Activated T-helper 17 cell treated with anti-CD3 and anti-CD28 coated beads, Interleukin-2, amount 50 U/mL, for 72 hours (primary cell): Measurements from ENCODE around the gene COG7. TPM values are rescaled to one million over a fixed set of nuclear protein-coding genes. Genes with fewer than 3 reads are reported as not detected.
"Not testable (repeated sequence)": the region's sequence is repeated elsewhere in the genome, so short reads cannot be mapped to it uniquely, and the experiment has no call there.

ENCODE experiments used
- ATAC-seq: fragments of 150-1000 bp; cut with Tn5 transposase; replicated peaks from 2 replicates; pipeline ENCODE4 v1.10.0; 2021; ENCODE audit warnings: mild to moderate bottlenecking, moderate library complexity
- H3K27ac Mint-ChIP-seq: one replicate; pipeline ENCODE4 v1.8.0; 2022; ENCODE audit warnings: mixed read lengths
- H3K27me3 Mint-ChIP-seq: one replicate; pipeline ENCODE4 v1.8.0; 2022; ENCODE audit warnings: mixed read lengths
- H3K36me3 Mint-ChIP-seq: one replicate; pipeline ENCODE4 v1.8.0; 2022; ENCODE audit warnings: low read depth, mild to moderate bottlenecking, mixed read lengths
- H3K4me1 Mint-ChIP-seq: one replicate; pipeline ENCODE4 v1.8.0; 2022; ENCODE audit warnings: mixed read lengths
- H3K4me3 Mint-ChIP-seq: one replicate; pipeline ENCODE4 v1.8.0; 2022; ENCODE audit warnings: mild to moderate bottlenecking, mixed read lengths
- H3K9me3 Mint-ChIP-seq: one replicate; pipeline ENCODE4 v1.8.0; 2022; ENCODE audit warnings: mixed read lengths
- total RNA-seq, 2 donors: library from RNA; stranded (reverse); gene quantifications; one replicate each; pipeline ENCODE4 v1.2.3, GENCODE V29; 2022

Gene COG7
- total RNA-seq, 2 donors from 2014 or later = 21.2 to 29.4 TPM

DNA sequence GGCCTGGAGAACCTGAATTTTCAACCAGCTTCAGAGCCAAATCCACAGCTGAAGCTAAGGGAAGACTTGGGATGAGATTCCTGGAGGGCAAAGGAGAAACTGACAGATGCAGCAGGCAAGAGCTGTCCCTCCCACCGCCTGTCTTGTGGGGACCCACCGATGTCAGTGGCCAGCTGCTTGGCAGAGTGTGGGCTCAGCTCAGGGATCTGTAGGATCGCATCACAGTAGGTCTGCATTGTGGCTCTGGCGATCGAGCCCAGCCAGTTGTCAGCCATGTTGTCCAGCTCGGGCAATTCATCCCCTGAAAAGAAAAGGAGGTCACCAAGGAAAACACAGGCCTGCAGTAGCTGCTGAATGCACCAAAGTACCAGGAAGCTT lies 60.8 kb downstream of the COG7 start:
- no peaks in the 10 kb centered on the region for H3K27me3 Mint-ChIP-seq
- H3K27ac Mint-ChIP-seq = no peak overlapping the region
- H3K4me3 Mint-ChIP-seq = no peak overlapping the region
- peaks cover 75% of the 10 kb centered on the region for H3K36me3 Mint-ChIP-seq
- H3K4me1 Mint-ChIP-seq = no peaks in the 10 kb centered on the region
- H3K9me3 Mint-ChIP-seq = no peaks in the 10 kb centered on the region
- ATAC-seq = no peak

DNA sequence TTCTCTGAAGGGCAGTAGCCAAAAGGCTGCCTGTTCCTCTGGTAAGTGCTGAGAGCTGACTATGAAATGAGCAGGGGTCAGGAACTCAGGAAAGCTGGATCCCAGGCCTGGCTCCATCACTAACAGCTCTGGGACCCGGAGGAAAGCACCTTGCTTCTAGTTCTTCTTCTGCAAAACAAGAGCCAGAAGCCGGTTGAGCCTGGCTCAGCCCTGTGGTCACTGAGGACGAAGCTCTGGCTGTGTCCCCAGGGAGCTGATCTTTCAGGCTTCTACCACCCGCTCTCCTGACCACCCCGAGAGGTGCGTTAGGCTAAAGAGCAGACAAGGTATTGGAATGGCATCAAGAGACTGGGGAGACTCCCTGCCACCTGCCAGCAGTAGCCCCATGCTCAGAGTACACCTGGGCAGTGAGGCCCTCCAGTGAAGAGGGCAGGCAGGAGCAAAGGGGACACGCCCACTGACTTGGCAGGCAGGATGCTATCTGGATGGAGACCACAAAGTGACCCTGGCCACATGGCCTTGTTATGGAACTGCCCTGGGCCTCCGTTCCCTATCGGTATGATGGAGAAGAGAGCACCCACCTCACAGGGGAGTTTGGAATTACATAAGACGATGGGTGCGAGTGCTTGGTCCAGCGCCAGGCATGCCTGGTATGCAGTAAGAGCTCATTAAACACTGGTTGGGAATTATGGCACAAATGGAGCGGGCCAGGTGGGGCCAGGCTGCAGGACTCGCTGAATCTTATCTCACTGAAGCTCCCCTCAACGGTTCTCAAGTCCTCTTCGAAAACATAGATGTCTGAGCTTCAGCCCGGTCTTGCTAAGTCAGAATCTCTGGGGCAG lies 61.4 kb downstream of the COG7 start:
- no peak for ATAC-seq
- H3K4me1 Mint-ChIP-seq = no peaks in the 10 kb centered on the region
- H3K36me3 Mint-ChIP-seq = peaks cover 70% of the 10 kb centered on the region
- H3K9me3 Mint-ChIP-seq = no peaks in the 10 kb centered on the region
- no peak overlapping the region for H3K4me3 Mint-ChIP-seq
- no peak overlapping the region for H3K27ac Mint-ChIP-seq
- H3K27me3 Mint-ChIP-seq = no peaks in the 10 kb centered on the region

DNA sequence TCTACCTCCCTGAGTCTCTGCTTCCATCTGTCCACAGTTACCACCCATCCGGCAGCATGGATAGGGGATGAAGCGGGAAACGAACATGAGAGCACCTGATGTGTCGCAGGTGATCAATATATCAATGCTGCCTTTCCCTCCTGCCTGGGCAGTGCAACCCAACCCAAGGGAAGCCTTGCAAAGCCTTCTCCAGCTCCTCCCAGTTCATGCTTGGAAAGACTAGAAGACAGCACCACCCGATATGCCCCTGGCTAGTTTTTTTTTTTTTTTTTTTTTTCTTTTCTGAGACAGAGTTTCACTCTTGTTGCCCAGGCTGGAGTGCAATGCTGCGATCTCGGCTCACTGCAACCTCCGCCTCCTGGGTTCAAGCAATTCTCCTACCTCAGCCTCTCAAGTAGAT lies 63.1 kb downstream of the COG7 start:
- not testable (repeated sequence) for ATAC-seq, H3K27me3 Mint-ChIP-seq
- H3K36me3 Mint-ChIP-seq = peaks cover 63% of the 10 kb centered on the region

DNA sequence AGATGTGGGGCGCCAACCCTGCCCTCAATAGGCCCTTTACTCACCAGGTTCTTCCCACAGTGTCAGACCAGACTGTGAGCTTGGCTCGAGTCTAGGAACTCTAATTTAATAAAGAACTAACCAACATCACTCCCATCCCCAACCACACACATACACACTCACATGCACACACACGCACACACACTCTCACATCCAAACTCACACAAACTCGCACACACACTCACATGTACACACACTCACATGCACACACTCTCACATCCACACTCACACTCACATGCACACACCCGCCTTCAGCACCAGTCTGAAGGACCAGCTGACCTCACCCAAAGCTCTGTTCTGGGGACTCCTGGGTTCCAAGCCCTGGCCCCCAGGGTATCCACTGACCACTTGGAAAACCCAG lies 63.8 kb downstream of the COG7 start:
- no peaks in the 10 kb centered on the region for H3K27me3 Mint-ChIP-seq
- no peaks in the 10 kb centered on the region for H3K4me1 Mint-ChIP-seq
- H3K4me3 Mint-ChIP-seq = no peak overlapping the region
- H3K27ac Mint-ChIP-seq = no peak overlapping the region
- peaks cover 57% of the 10 kb centered on the region for H3K36me3 Mint-ChIP-seq
- no peaks in the 10 kb centered on the region for H3K9me3 Mint-ChIP-seq
- no peak for ATAC-seq

More for the DNA sequence above, 63.1 kb downstream of the COG7 start:
- not testable (repeated sequence) for H3K27ac Mint-ChIP-seq, H3K9me3 Mint-ChIP-seq, H3K4me3 Mint-ChIP-seq, H3K4me1 Mint-ChIP-seq

DNA sequence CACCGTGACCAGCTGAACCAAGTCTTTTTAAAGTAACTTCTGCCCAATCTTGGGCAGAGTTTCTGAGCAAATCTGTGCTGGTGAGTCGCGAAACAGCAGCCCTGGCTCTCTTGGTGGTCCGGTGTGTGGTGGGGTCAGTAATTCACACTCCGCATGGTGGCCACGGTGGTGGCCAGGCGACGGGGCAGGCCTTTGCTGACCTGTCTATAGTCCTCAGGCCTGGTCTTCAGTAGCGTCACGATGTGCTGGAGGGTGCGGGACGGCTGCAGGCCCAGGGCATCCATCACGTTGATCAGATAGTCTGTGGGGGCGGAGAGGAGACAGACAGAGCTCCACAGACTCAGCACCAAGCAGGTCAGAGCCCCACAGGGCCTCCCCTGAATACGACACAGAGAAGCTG lies 64.2 kb downstream of the COG7 start:
- Mint-ChIP-seq H3K36me3 (peaks cover 54% of the 10 kb centered on the region), H3K9me3 (no peaks in the 10 kb centered on the region), H3K4me3 (no peak overlapping the region), H3K27ac (no peak overlapping the region), H3K4me1 (no peaks in the 10 kb centered on the region), H3K27me3 (no peaks in the 10 kb centered on the region)
- no peak for ATAC-seq

DNA sequence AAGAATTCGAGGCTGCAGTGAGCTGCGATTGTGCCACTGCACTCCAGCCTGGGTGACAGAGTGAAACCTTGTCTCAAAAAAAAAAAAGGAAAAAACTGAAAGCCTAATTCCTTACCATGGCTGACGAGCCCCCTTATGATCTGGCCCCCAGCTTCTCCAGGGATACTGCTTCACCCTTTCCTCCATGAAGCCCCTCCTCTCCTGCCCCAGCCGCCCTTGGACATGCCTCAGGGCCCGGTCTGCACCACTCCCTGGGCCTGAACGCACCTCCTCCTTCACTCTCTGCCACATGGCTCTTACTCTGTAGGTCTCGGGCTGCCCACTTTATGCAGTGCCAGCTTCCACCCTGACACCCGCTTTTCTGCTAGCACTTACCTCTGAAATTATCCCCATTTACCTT lies 65.3 kb downstream of the COG7 start:
- no peaks in the 10 kb centered on the region for H3K4me1 Mint-ChIP-seq
- no peaks in the 10 kb centered on the region for H3K9me3 Mint-ChIP-seq
- no peak overlapping the region for H3K4me3 Mint-ChIP-seq
- ATAC-seq = no peak
- H3K36me3 Mint-ChIP-seq = peaks cover 43% of the 10 kb centered on the region
- H3K27ac Mint-ChIP-seq = no peak overlapping the region
- H3K27me3 Mint-ChIP-seq = no peaks in the 10 kb centered on the region

DNA sequence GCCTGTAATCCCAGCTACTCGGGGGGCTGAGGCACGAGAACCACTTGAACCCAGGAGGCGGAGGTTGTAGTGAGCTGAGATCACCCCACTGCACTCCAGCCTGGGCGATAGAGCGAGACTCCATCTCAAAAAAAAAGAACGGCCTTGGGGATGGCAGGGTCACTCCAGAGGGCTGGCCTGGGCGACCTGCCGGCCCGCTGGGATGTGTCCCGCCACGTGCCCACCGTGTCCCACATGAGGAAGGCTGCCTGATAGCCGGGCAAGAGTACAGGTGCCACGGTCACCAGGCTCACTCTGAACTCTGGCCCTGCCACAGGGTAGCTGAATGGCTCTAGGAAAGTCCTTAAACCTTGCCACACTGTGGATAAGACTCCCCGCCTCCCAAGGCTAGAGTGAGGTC lies 67.5 kb downstream of the COG7 start:
- Mint-ChIP-seq H3K9me3 (no peaks in the 10 kb centered on the region), H3K27me3 (no peaks in the 10 kb centered on the region), H3K36me3 (peaks cover 26% of the 10 kb centered on the region), H3K4me1 (no peaks in the 10 kb centered on the region), H3K27ac (no peak overlapping the region), H3K4me3 (no peak overlapping the region)
- no peak for ATAC-seq

DNA sequence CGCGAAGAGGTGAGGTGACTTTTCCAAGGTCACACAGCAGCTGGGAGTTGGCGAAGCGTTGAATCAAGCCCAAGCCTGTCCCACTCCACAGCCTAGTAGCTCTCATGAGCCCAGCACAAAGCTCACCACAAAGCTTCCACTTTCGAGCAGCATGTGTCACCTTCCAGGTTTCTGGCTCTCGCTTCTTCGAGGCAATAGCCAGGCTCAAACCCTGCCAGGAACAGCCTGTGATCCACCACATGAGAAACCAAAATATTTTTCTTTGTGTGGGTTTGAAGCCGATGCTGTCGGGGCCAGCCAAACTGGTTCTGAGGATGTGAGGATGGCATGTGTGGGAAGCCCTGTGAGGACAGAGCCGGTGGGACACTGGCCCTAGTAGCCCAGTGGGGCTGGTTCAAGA lies 68.1 kb downstream of the COG7 start:
- Mint-ChIP-seq H3K9me3 (no peaks in the 10 kb centered on the region), H3K4me1 (no peaks in the 10 kb centered on the region), H3K27me3 (no peaks in the 10 kb centered on the region), H3K4me3 (no peak overlapping the region), H3K27ac (no peak overlapping the region), H3K36me3 (peaks cover 20% of the 10 kb centered on the region)
- ATAC-seq = no peak

DNA sequence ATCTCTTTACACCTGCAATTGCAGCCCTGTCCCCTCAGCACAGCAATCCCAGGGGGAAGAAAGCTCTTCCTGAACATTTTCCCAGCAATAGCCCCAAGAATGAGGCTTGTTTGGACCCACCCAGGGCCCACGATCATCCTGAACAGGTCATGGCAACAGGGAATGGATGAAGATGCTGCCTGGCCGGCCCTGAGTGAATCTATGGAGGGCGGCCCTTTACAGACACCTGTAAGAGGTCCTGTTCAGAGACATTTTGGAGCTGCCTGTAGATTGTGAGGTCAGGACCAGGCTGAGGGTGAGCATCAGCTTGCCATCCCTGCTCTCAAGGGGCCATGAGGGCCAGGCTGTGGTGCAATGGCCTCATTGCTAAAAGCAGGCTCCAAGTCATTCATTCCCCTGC lies 69.1 kb downstream of the COG7 start:
- Mint-ChIP-seq H3K27me3 (no peaks in the 10 kb centered on the region), H3K27ac (no peak overlapping the region), H3K9me3 (no peaks in the 10 kb centered on the region), H3K4me1 (no peaks in the 10 kb centered on the region), H3K36me3 (peaks cover 10% of the 10 kb centered on the region), H3K4me3 (no peak overlapping the region)
- ATAC-seq = no peak

DNA sequence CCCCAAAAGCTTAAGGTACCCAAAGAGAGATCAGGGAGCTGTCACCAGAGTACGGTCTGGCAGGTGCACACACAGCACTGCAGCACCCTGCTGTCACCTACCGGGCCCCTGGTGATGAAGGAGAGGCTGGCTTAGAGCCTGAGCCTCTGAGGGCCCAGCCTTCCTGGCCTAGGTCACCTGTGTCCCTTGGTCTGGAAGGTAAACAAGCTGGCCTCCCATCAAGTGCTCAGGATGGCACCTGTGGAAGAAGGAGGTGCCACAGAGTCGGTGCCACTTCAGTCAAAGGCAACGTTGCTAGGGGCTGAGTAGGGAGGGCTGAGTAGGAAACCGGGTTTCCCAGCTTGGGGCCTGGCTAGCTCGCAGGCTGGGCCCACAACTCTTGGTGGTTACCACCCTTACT lies 70.7 kb downstream of the COG7 start:
- Mint-ChIP-seq H3K27ac (no peak overlapping the region), H3K9me3 (no peaks in the 10 kb centered on the region), H3K4me1 (no peaks in the 10 kb centered on the region), H3K36me3 (no peaks in the 10 kb centered on the region), H3K27me3 (no peaks in the 10 kb centered on the region), H3K4me3 (no peak overlapping the region)
- no peak for ATAC-seq

DNA sequence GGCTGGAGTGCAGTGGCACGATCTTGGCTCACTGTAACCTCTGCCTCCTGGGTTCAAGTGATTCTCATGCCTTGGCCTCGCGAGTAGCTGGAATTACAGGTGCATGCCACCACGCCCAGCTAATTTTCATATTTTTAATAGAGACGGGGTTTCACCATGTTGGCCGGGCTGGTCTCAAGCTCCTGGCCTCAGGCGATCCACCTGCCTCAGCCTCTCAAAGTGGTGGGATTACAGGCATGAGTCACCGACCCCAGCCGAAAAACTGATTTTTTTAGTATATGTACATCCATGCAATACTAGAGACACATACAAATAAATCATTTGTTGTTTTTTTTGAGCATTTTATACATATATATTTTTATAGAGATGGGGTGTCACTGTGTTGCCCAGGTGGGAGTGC lies 71.3 kb downstream of the COG7 start:
- not testable (repeated sequence) for H3K4me3 Mint-ChIP-seq, H3K27me3 Mint-ChIP-seq, H3K9me3 Mint-ChIP-seq

DNA sequence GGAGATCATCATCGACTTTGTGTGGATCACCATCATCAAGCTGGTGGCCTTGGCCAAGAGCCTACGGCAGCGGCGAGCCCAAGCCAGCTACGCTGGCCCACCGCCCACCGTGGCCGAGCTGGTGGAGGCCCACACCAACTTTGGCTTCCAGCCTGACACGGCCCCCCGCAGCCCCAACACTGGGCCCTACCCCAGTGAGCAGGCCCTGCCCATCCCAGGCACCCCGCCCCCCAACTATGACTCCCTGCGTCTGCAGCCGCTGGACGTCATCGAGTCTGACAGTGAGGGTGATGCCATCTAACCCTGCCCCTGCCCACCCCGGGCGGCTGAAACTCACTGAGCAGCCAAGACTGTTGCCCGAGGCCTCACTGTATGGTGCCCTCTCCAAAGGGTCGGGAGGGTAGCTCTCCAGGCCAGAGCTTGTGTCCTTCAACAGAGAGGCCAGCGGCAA lies 72.5 kb downstream of the COG7 start:
- Mint-ChIP-seq H3K4me1 (no peaks in the 10 kb centered on the region), H3K9me3 (no peaks in the 10 kb centered on the region), H3K4me3 (no peak overlapping the region), H3K27me3 (no peaks in the 10 kb centered on the region), H3K27ac (no peak overlapping the region), H3K36me3 (no peaks in the 10 kb centered on the region)
- ATAC-seq = no peak

More for the DNA sequence above, 71.3 kb downstream of the COG7 start:
- H3K36me3 Mint-ChIP-seq, H3K4me1 Mint-ChIP-seq, H3K27ac Mint-ChIP-seq, ATAC-seq: not testable (repeated sequence)

DNA sequence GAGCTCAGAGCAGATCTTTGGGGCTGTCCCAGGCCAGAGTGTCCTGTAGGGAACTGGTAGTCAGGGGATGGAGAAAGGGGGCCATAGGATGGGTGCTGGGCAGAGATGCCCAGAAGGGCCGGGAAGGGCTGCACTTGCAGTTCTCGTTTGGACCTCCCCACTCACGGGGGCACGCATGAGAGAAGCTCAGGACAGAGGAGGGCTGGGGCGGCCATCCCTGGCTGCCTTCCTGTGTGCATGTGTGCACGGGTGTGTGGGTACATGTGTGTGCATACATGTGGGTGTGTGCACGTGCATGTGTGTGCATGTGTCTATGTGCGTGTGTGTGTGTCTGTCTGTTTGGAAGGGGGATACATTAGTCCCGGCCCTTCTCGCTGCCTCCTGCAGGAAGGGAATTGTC lies 73.3 kb downstream of the COG7 start:
- ATAC-seq = no peak
- H3K27me3 Mint-ChIP-seq = no peaks in the 10 kb centered on the region

DNA sequence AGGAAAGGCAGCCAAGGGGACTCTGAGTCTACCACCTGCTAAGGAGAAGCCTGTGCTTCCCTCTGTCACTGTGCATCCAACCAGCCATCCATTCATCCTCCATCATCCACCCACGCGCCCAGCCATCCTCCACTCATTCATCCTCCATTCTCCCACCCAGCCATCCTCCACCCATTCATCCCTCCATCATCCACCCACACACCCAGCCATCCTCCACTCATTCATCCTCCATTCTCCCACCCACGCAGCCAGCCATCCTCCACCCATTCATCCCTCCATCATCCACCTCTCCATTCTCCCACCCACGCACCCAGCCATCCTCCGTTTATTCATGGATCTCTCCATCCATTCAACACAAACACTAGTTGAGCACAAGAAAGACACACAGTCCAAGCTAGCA lies 74.1 kb downstream of the COG7 start:
- Mint-ChIP-seq H3K27me3 (no peaks in the 10 kb centered on the region), H3K4me3 (no peak overlapping the region), H3K4me1 (no peaks in the 10 kb centered on the region), H3K9me3 (no peaks in the 10 kb centered on the region), H3K27ac (no peak overlapping the region), H3K36me3 (no peaks in the 10 kb centered on the region)
- ATAC-seq = no peak

More for the DNA sequence above, 73.3 kb downstream of the COG7 start:
- H3K9me3 Mint-ChIP-seq = no peaks in the 10 kb centered on the region
- H3K27ac Mint-ChIP-seq = no peak overlapping the region
- H3K36me3 Mint-ChIP-seq = no peaks in the 10 kb centered on the region
- no peaks in the 10 kb centered on the region for H3K4me1 Mint-ChIP-seq
- H3K4me3 Mint-ChIP-seq = no peak overlapping the region

DNA sequence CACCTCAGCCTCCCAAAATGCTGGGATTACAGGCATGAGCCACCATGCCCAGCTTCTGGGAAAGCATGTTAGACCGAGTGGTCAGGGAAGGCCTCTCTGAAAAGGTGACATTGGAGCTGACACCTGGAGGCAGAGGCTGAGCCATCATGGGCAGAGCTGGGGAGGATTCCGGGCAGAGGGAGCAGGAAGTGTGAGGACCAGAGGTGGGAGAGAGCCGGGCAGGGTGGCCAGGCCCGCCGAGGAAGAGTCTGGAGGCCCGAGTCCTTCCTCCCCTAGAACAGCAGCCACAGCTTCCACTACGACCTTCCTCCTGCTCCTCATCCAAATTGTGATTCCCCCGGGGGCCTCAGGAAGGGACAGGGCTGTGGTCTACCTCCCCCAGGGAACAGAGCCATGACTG lies 74.7 kb downstream of the COG7 start:
- ATAC-seq = no peak
- H3K27ac Mint-ChIP-seq = no peak overlapping the region
- no peaks in the 10 kb centered on the region for H3K4me1 Mint-ChIP-seq
- peaks cover 4% of the 10 kb centered on the region for H3K27me3 Mint-ChIP-seq
- H3K36me3 Mint-ChIP-seq = no peaks in the 10 kb centered on the region
- no peak overlapping the region for H3K4me3 Mint-ChIP-seq
- no peaks in the 10 kb centered on the region for H3K9me3 Mint-ChIP-seq
